ENCODE data around the gene SPDYE16. TPM values are rescaled to one million over a fixed set of nuclear protein-coding genes. Genes with fewer than 3 reads are reported as not detected.
"Not testable (repeated sequence)": the region's sequence is repeated elsewhere in the genome, so short reads cannot be mapped to it uniquely, and the experiment has no call there.

The SPDYE16 gene
- total RNA-seq, 2 experiments from 2014 or later = 0.18 to 0.25 TPM

- H3K9me3 Mint-ChIP-seq, H3K4me1 Mint-ChIP-seq, POLR2A ChIA-PET, H3K27me3 Mint-ChIP-seq, CTCF ChIA-PET, DNase-seq, H3K4me3 Mint-ChIP-seq, H3K27ac Mint-ChIP-seq: not testable (repeated sequence)
- peaks cover 31% of the 10 kb centered on the region for H3K36me3 Mint-ChIP-seq (ENCODE audit: low read depth)
Measured at GRCh38 chr7:76568742-76569141, 25.6 kb upstream of the SPDYE16 start.

GRCh38 chr7:76567753-76568152 lies 24.7 kb upstream of the SPDYE16 start:
- H3K27me3 Mint-ChIP-seq, H3K27ac Mint-ChIP-seq, H3K4me1 Mint-ChIP-seq, DNase-seq, H3K9me3 Mint-ChIP-seq, CTCF ChIA-PET, H3K4me3 Mint-ChIP-seq, POLR2A ChIA-PET: not testable (repeated sequence)
- H3K36me3 Mint-ChIP-seq (ENCODE audit: low read depth) = peaks cover 31% of the 10 kb centered on the region

GRCh38 chr7:76567311-76567710 lies 24.2 kb upstream of the SPDYE16 start:
- CTCF ChIA-PET, H3K4me3 Mint-ChIP-seq, H3K27me3 Mint-ChIP-seq, POLR2A ChIA-PET, H3K9me3 Mint-ChIP-seq, H3K4me1 Mint-ChIP-seq, DNase-seq, H3K27ac Mint-ChIP-seq: not testable (repeated sequence)
- H3K36me3 Mint-ChIP-seq (ENCODE audit: low read depth) = peaks cover 29% of the 10 kb centered on the region

- H3K9me3 Mint-ChIP-seq, CTCF ChIA-PET, DNase-seq, H3K27ac Mint-ChIP-seq, POLR2A ChIA-PET, H3K4me1 Mint-ChIP-seq, H3K27me3 Mint-ChIP-seq, H3K4me3 Mint-ChIP-seq: not testable (repeated sequence)
- H3K36me3 Mint-ChIP-seq (ENCODE audit: low read depth) = peaks cover 32% of the 10 kb centered on the region
Measured at GRCh38 chr7:76565001-76565400, 21.9 kb upstream of the SPDYE16 start.

GRCh38 chr7:76561342-76561741 lies 18.2 kb upstream of the SPDYE16 start:
- H3K4me1 Mint-ChIP-seq, H3K4me3 Mint-ChIP-seq, DNase-seq, H3K27ac Mint-ChIP-seq, H3K27me3 Mint-ChIP-seq, POLR2A ChIA-PET, H3K9me3 Mint-ChIP-seq, CTCF ChIA-PET: not testable (repeated sequence)
- peaks cover 44% of the 10 kb centered on the region for H3K36me3 Mint-ChIP-seq (ENCODE audit: low read depth)

GRCh38 chr7:76560157-76560556 lies 17.1 kb upstream of the SPDYE16 start:
- POLR2A ChIA-PET, DNase-seq, H3K4me3 Mint-ChIP-seq, H3K27me3 Mint-ChIP-seq, CTCF ChIA-PET, H3K9me3 Mint-ChIP-seq, H3K27ac Mint-ChIP-seq: not testable (repeated sequence)
- H3K36me3 Mint-ChIP-seq (ENCODE audit: low read depth) = peaks cover 39% of the 10 kb centered on the region
- peaks cover 14% of the 10 kb centered on the region for H3K4me1 Mint-ChIP-seq

- H3K27me3 Mint-ChIP-seq, H3K27ac Mint-ChIP-seq, H3K9me3 Mint-ChIP-seq, CTCF ChIA-PET, H3K4me3 Mint-ChIP-seq, POLR2A ChIA-PET, DNase-seq: not testable (repeated sequence)
- H3K36me3 Mint-ChIP-seq (ENCODE audit: low read depth) = peaks cover 40% of the 10 kb centered on the region
- H3K4me1 Mint-ChIP-seq = peaks cover 16% of the 10 kb centered on the region
Measured at GRCh38 chr7:76559685-76560084, 16.6 kb upstream of the SPDYE16 start.

GRCh38 chr7:76551992-76552391 lies 8.9 kb upstream of the SPDYE16 start:
- Mint-ChIP-seq H3K36me3 (ENCODE audit: low read depth) (peaks cover 23% of the 10 kb centered on the region), H3K4me1 (peaks cover 26% of the 10 kb centered on the region)
- DNase-seq, H3K27ac Mint-ChIP-seq, CTCF ChIA-PET, H3K27me3 Mint-ChIP-seq, POLR2A ChIA-PET, H3K9me3 Mint-ChIP-seq, H3K4me3 Mint-ChIP-seq: not testable (repeated sequence)

- DNase-seq, H3K27me3 Mint-ChIP-seq, POLR2A ChIA-PET, H3K9me3 Mint-ChIP-seq, CTCF ChIA-PET: not testable (repeated sequence)
- Mint-ChIP-seq H3K4me1 (peaks cover 22% of the 10 kb centered on the region), H3K27ac (peak overlapping the region; percentile 69), H3K36me3 (ENCODE audit: low read depth) (peaks cover 16% of the 10 kb centered on the region), H3K4me3 (peak overlapping the region; percentile 91)
Measured at GRCh38 chr7:76549855-76550248, 6.8 kb upstream of the SPDYE16 start.

GRCh38 chr7:76549025-76549854 lies 6.1 kb upstream of the SPDYE16 start:
- peak; percentile 90 for DNase-seq
- Mint-ChIP-seq H3K27ac (peak overlapping the region; percentile 82), H3K4me3 (peak overlapping the region; percentile 91), H3K4me1 (peaks cover 20% of the 10 kb centered on the region), H3K36me3 (ENCODE audit: low read depth) (peaks cover 14% of the 10 kb centered on the region)
- POLR2A ChIA-PET, H3K27me3 Mint-ChIP-seq, H3K9me3 Mint-ChIP-seq, CTCF ChIA-PET: not testable (repeated sequence)

GRCh38 chr7:76531643-76532042 lies 11.5 kb downstream of the SPDYE16 start:
- H3K4me3 Mint-ChIP-seq; DNase-seq; H3K27me3 Mint-ChIP-seq; H3K27ac Mint-ChIP-seq; H3K36me3 Mint-ChIP-seq (ENCODE audit: low read depth); H3K4me1 Mint-ChIP-seq; POLR2A ChIA-PET; H3K9me3 Mint-ChIP-seq; CTCF ChIA-PET: not testable (repeated sequence)

- DNase-seq; H3K4me3 Mint-ChIP-seq; POLR2A ChIA-PET; H3K27me3 Mint-ChIP-seq; H3K27ac Mint-ChIP-seq; H3K4me1 Mint-ChIP-seq; H3K9me3 Mint-ChIP-seq; H3K36me3 Mint-ChIP-seq (ENCODE audit: low read depth); CTCF ChIA-PET: not testable (repeated sequence)
Measured at GRCh38 chr7:76526183-76526582, 16.9 kb downstream of the SPDYE16 start.

- DNase-seq; H3K4me1 Mint-ChIP-seq; H3K27ac Mint-ChIP-seq; H3K36me3 Mint-ChIP-seq (ENCODE audit: low read depth); H3K27me3 Mint-ChIP-seq; POLR2A ChIA-PET; CTCF ChIA-PET; H3K9me3 Mint-ChIP-seq; H3K4me3 Mint-ChIP-seq: not testable (repeated sequence)
Measured at GRCh38 chr7:76516932-76517331, 26.2 kb downstream of the SPDYE16 start.

- CTCF ChIA-PET = no interaction called here
- Mint-ChIP-seq H3K4me1 (no peaks in the 10 kb centered on the region), H3K27me3 (no peaks in the 10 kb centered on the region), H3K36me3 (ENCODE audit: low read depth) (no peaks in the 10 kb centered on the region), H3K27ac (no peak overlapping the region), H3K9me3 (no peaks in the 10 kb centered on the region), H3K4me3 (no peak overlapping the region)
- POLR2A ChIA-PET = no interaction called here
- peak; percentile 45 for DNase-seq
Measured at GRCh38 chr7:76515999-76516443, 27.1 kb downstream of the SPDYE16 start.
